G401.6 (cell line): ENCODE results near the gene TBC1D22A.
A peak's percentile ranks its signal among the peaks of the same experiment; 100 is the strongest.
"Not testable (repeated sequence)": the region's sequence is repeated elsewhere in the genome, so short reads cannot be mapped to it uniquely, and the experiment has no call there.

Experiments
- FAIRE-seq: peaks from 2 replicates; lab custom pipeline; 2012; peaks lifted over from hg19 to GRCh38; lab: Jason Lieb, UNC

The TBC1D22A gene, protein sequence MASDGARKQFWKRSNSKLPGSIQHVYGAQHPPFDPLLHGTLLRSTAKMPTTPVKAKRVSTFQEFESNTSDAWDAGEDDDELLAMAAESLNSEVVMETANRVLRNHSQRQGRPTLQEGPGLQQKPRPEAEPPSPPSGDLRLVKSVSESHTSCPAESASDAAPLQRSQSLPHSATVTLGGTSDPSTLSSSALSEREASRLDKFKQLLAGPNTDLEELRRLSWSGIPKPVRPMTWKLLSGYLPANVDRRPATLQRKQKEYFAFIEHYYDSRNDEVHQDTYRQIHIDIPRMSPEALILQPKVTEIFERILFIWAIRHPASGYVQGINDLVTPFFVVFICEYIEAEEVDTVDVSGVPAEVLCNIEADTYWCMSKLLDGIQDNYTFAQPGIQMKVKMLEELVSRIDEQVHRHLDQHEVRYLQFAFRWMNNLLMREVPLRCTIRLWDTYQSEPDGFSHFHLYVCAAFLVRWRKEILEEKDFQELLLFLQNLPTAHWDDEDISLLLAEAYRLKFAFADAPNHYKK

DNA sequence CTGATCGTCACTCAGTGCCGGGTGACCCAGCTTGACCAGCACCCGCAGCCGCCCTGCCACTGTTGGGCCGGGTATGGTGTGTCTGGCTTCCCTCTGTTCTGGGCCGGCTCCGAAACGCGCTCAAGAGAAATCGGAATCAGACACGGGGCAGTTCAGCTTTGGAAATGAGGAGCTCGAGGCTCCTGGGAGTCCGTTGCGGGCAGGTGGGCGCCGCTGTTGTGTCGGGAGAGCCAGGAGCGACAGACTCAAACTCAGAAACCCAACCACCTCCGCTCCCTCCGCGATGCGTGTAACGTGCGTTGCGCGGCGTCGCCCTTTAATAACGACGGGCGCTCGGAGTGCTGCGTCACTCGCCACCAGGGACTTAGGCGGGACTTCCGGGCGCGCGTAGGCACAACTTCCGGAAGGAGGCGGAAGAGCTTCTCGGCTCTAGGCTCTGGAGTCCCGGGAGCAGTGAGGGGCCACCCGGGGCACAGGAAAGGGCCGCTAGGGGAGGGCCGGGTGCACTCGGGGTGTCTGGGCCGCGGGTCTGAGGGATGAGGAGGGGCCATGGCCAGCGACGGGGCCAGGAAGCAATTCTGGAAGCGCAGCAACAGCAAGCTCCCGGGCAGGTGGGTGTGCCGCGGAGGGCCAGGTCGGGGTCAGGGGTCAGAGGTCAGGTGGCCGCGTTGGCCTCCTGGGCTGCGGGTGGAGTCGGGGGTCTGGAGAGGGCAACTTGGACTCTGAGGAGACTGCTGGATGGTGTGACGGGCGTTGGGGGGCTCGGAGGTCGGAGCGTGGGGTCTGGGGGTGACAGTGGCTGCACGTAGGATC lies at the start of gene TBC1D22A:
Gene TBC1D22A (plus strand): TSS at position 413 of the 813 bp plus-strand sequence. CDS start 137 bp downstream, at position 550.
- peak; percentile 93 for FAIRE-seq

DNA sequence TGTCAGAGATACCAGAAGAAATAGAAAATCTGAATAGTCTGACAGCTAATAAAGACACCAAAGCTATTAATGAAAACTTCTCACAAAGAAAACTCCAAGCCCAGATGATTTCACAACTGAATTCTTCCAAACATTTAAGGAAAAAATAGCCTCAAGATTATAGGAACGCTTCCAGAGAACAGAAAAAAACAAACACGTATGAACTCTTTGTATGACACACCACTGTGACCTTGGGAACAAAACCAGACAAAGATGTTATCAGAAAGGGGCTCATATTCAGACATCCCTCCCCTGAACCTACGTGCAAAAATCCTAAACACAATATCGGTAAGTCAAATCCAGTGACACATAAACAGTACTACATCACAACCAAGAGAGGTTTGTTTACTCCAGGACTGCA lies 47.9 kb upstream of the TBC1D22A start:
- FAIRE-seq, result no peak

DNA sequence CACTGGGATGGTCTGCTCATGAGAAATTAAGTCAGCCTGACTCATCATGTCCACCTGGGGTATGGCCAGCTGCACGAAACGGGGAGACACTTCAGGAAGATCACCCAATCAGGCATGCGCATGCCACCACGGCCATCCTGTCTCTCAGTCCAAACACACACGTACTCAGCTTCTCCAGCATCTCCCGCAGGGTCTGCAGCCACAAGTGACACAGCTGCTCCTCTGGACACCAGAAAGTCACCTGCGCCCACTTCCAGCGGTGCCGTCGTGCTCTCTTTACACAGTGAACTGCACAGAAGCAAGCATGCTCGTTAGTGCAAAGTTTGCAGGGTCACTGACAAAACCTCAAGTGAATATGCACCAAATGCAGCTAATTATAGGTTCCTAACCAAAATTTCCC lies 42.5 kb upstream of the TBC1D22A start:
- FAIRE-seq, result no peak

DNA sequence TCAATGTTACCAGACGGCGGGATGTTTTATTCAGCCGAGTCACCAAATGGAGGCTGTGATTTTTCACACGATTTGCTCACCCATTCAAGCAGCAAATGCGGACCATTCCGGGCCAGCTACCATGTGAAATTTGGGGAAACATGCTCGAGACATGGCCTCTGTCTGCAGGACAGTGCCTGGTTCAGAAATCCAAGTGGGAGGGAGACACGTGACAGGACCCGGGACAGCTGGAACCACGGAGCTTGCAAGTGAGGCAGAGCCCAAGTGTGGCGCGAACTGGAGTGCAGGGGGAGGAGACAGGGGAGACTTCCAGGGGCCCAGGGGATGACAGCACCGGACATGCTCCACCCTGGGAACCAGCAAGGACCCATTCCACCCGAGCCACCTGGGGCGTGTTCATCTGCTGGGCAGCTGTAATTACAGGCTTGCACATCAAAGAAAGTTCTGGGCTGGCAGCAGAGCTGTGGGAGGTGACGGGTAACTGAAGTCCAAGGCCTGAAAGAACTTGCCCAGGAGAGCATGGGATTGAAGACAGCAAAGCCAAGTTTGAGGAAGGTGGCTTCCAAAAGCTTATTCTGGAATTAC lies 40.9 kb upstream of the TBC1D22A start:
- no peak for FAIRE-seq

DNA sequence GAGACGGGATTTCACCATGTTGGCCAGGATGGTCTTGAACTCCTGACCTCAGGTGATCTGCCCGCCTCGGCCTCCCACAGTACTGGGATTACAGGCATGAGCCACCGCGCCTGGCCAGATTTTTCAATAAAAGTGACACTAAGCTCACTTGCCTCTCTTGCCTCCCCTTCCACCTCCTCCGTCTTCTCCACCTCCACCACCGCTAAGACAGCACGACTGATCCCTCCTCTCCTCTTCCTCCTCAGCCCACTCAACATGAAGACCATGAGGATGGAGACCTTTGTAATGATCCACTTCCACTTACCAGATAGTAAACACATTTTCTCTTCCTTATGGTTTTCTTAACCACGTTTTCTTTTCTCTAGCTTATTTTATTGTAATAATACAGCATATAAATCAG lies 38.6 kb upstream of the TBC1D22A start:
- no peak for FAIRE-seq

DNA sequence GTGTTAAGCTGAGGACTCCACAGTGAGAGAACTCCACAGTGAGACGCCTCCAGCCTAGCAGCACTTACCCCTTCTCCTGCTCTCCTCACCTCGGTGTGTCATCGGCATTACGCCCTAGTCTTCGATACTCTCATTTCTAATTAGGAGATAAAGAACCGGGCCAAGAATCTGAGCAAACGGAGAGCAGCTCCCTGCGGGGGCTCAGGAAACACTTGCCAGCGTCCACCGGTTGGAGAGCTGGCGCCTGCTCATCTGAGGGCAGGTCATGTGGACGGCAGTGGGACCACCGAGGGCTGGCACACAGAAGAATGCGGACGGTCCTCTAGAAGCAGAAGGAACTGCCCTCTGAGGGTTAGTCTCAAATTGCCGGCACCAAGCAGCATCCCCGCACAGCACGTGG lies 37.4 kb upstream of the TBC1D22A start:
- no peak for FAIRE-seq

DNA sequence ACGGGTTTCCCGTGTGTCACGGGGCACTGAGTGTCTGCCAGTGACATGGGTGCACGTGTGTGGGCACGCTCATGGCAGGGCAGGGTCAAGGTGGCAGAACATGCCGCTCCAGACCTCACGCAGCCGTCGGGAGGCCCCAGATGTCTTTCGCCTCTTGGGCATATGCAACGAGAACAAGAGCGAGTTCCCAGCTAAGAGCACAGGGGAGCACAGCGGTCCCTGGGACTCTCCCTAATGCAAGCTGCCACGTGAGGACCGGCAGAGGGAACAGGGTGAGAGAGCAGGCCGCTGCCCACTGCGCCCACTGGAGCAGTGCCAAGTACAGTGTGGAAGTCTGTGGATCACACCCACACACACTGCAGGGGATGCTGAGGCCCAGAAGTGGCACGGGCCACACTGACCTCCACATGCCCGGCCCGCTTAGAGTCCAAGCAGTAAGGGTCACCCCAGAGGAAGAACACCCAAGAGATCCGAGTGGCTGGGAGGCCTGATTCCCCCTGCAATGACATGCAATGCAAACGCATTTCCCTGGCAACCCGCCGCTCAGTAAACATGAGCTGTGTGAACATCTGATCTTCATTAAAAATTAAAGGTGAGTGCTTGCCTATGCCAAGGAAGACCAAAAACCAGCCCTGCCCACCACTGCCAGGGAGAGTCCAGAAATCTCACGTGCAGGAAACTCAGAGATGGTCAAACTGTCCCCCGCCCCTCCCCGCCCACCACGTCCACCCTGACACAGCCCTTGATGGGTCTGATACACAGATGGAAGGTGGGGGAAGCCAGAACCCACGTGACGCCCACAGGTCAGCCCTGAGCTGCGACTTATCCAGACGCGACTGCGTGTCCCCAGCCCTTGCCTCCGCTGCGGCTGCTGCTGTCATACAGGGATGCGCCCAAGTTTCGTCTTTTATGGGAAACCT lies 36.1 kb upstream of the TBC1D22A start:
- FAIRE-seq, result no peak

DNA sequence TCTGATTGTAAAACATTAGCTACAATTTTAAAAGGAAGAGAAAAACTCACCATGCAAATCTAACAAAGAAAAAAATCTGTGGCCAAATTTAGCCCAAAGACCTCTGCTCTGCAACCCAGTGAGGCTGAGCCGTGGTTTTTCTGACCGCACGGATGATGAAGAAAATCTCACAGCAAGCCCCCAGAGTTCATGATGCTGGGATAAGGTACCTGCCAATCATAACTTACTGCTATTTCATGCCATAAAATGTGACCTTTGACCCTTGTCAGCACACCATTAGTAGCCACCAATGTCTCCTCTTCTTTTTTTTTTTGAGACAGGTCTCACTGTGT lies 35.5 kb upstream of the TBC1D22A start:
- no peak for FAIRE-seq

DNA sequence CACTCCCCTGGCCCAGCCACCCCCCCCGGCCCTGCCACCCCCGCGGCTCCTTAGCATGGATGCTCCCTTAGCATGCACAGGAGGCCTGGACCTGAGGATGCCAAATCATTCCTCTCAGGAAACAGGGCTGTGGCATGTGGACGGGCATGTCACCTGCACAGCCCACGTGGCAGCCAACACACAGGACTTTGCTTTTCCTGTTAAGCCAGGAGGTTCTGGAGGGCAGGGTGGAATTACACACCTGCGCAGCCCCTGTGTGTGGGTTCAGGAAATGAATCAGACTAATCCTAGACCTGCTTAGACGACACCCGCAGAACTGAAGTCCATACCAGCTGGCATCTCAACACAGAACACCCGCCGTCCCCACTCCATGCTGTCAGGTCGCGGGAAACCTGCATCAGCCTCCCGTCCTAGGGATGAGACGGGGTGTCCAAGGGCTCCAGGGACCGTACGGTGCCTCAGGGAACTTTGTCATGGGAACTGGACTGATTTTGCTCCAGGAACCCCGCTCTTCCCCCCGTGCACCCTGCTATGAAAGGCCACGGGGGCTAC lies 34.6 kb upstream of the TBC1D22A start:
- no peak for FAIRE-seq

DNA sequence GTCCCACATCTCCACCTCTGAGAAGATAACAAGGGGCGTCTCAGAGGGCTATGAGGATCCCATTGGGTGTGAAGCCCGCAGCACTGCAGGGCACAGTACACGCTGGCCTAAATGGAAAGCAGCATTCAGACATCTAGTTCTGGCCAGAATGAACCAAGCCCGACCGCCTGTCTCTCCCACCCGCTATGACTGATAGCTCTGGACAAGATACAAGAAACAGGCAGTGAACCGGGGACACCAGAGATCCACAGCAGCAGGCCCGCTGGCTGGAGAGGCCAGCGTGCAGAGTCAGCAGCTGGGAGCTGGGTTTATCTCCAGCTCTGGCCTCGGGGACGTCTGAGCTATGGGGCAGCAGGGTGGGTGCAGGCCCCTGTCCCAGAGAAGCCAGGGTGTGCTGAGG lies 34.0 kb upstream of the TBC1D22A start:
- no peak for FAIRE-seq

DNA sequence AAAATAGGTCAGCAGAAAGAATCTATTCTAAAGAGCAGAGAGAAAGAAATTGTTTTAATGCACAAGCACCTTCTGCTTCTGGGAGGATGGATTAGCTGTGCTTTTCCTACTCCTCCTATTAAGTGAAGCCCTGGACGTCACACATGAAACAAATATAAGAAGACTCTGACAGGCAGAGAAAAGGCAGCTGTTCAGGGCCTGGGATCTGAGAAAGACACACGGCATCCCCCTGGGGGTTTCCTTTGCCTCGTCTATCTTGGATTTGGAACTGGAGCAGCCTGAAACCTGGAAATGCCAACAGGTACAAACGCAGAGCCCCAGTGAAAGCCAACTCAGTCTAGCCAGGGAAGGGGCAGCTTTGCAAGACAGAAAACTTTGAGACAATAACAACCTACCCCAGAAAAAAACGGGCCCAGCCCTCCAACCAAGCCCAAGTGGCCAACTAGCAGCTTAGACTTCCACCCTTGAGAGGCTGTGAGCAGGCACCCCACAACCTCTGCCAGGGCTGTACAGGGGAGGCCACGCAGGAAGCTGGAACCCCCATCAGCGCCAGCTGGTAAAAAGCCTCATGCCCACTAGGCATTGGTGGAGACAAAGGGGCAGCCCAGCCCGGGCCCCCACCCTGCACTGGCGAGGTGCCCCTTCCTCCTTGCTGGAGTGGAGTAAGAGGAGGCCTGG lies 31.7 kb upstream of the TBC1D22A start:
- no peak for FAIRE-seq

DNA sequence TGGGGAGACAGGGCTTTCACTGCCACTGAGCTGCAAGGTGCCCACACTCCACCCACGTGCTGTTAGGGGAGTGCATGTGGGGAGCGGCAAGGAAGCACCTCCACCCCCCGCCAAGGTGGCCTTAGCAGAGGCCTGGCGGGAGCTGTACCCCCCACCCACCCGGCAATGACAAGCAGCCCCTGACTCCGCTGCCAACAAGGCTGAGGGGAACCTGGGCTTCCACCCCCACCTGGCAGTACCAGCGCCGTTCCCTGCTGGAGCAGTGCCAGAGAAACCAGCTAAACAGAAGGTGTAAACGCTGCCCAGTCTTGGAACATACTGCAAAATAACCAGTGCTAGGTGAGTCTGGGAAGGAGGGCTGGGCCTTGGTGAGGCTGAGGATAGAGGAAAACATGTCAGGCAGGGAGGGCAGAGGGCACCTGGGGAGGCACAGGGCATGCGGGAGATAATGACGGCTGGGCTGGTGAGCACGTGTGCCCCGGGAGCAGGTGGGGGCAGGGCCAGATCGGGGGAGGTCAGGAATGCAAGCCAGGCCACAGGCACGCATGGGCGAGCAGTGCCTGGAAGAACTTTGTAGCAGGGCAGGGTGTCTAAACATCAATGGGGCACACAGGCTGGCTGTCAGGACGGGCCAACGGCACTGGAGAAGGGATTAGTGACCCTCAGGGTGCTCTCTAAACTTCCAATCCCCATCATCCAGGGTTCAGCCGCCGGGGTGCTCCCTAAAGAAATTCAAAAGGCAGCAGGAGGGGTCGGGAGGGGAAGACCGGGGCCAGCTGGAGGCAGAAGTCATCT lies 31.0 kb upstream of the TBC1D22A start:
- FAIRE-seq, result no peak

DNA sequence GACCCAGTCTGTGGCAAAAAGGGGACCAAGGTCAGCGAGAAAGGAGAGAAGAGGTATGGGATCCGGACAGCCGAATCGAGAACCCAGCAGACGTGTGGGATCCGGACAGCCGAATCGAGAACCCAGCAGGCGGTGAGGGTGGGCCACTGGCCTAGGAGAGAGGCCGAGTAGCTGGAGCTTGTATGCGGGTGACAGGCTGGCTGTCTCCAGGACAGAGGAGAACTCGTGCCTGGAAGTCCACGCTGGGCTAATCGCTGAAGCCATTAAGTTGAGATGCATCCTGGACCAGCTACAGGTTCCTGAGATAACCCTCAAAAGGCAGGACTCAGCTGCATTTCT lies 30.4 kb upstream of the TBC1D22A start:
- FAIRE-seq, result no peak

DNA sequence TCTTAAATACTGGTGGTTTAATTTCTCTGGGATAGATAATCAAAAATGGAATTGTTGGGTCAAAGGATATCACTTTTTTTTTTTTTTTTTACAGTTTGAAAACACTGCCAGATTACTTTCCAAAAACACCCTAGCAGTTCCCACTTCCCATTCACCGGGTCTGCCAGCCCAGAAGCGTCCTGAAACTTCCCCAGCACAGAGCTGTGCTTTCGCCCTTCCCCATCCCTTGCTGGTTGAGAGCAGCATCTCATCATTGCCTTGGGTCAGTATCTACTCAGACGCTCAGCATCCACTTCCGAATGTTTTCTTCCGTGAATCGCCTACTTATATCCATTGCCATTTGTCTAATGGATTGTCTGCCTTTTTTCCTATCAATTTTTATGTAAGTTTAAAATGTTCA lies 29.9 kb upstream of the TBC1D22A start:
- no peak for FAIRE-seq

DNA sequence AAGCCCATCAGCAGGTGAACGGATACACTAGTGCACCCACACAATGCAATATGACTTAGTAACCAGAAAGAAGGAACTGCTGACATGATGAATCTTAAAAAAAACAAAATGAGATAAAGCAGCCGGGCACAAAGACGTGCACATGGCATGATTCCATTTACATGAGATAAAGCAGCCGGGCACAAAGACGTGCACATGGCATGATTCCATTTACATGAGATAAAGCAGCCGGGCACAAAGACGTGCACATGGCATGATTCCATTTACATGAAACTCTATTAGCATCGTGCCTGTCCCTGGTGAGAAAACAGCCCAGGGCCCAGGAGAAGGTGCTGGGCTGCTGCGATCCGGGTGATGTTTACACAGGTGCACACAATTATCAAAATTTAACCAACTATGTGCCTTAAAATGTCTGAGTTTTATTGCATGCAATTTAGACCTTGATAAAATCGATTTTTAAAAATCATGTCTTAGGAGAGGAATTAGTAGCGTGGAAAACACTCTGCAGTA lies 28.2 kb upstream of the TBC1D22A start:
- FAIRE-seq, result not testable (repeated sequence)

DNA sequence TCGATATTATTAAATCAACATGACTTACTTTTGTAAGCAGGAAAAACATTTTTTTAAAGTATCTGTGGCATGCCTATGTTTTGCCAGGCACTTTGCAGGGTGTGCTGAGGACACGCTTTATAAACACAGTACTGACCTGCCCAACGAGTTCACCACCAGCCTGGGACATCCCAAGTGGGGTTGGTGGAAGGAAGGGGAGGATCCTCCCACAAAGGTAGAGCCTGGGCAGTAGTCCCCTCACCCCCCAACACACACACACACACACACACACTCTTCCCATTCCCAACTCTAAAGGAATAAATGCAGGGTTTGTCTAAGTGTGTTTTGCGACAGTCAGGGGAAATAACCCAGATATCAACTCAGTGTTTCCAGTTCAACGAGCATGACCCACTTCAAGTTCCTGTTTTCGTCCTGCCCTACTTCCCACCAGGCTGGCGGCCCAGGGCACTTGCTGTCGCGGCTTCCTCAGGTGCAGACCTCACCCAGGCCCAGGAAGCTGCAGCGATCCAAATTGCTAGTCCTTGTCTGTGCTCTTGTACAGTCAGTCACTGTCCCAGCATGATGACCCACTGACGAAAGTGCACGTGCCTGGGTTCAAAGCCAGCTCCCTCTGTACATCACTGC lies 27.5 kb upstream of the TBC1D22A start:
- FAIRE-seq, result no peak

DNA sequence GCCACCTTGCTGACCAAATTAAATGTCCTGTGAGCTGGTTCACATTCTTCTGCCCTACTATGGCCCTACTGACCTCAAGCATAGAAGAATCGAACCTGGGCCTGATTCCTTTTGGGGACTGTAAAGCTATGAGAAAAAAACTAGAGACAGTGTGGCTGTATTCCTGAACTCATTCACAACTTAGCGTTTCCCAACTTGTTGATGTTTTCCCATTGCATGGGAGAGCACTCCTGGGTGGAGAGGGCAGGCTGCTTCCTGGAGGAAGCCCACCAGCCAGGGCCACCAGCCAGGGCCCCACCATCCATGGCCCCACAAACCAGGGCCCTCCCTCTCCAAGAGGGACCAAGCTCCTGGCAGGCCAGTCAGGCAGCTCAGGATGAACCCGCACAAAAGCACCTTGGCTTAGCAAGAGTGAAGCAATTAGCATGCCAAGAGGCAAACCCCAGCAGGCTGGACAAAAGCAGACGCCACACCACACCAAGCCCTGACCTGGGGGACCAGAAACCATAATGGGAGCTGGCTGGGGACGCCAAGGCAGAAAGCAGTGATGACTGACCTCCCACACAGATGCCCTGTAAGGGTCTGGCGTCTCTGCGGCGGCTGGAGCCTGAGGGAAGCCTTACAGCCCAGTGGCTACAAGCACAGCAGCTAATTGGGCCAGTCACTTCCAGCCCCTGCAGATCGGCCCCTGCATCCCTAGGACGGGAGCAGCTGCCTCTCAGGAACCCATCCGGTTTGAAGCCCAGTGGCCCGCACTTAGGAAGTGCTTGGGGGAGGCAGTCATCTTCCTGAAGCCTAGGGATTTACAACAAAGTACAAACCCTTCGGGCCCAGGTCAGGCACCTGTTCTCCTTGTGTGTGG lies 26.5 kb upstream of the TBC1D22A start:
- no peak for FAIRE-seq

DNA sequence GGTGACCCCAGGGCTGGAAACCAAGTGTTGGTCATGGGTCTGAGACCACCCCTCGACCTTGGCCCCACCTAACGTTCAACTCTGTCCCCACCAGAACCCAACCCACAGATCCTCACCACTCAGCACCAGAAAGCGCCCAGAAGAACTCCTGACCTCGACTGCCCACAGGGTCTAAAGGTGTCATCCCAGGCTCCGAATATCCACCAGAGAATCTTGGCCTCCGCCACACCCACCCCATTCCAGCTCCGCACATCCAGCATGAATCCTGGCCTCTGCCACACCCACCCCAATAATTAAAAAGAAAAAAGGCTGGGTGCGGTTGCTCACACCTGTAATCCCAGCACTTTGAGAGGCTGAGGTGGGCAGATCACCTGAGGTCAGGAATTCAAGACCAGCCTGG lies 25.7 kb upstream of the TBC1D22A start:
- no peak for FAIRE-seq
